Stimulated activated CD4-positive, alpha-beta T cell treated with anti-CD3 and anti-CD28 coated beads, Interleukin-15, amount 100 ng/mL, for 1 hour (primary cell): ENCODE data around the gene TRABD2B.

Experiments
- DNase-seq, 2 donors: peaks; one replicate each; pipeline ENCODE4 v3.0.0-alpha.2; 2020; ENCODE audit warnings: low read depth in 1 of 2, low spot score in 1 of 2

TRABD2B gene

DNA sequence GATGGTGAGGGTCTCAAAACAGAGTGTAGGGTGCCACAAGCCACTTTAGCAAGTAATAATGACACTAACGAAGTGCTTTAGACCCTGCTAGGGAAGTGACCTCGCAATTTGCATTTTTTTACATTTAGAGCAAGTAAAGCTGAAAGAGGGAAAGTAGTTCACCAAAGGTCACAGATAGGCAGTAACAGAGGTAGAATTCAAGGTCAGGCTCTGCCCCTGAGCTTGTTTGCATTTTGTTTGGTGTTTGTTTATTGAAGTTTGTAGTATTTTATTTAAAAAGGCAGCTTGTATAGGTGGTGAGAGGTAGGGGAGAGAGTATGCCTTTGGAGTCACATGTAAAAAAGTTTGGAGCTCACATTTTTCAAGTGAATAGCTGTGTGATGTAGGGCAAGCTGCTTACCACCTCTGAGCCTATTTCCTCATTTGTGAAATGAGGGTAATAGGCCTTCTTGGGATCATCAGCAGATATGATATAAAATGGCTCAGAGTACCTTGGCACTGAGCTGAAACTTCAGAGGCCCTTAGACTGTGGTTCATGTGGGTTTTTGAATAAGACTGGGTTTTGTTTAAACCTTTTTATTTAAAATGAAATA is 142.5 kb downstream of the TRABD2B start:
- no peak for DNase-seq

DNA sequence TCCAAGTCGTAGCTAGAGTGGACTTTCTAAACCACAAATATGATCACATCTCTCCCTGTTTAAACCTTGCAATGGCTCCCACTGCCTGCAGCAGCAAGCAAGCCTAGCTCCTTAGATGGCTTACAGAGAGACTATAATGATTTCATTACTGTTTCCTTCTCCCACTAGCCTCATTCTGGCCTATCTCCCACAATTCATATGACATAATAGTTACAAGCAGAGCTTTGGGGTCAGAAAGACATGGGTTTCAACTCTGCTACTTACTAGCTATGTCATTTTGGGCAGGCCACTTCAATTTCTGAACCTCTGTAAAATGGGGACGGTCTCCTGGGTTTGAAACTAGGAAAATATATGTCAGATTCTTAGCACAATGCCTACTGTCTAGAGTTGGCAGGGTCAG is 143.3 kb downstream of the TRABD2B start:
- no peak for DNase-seq

DNA sequence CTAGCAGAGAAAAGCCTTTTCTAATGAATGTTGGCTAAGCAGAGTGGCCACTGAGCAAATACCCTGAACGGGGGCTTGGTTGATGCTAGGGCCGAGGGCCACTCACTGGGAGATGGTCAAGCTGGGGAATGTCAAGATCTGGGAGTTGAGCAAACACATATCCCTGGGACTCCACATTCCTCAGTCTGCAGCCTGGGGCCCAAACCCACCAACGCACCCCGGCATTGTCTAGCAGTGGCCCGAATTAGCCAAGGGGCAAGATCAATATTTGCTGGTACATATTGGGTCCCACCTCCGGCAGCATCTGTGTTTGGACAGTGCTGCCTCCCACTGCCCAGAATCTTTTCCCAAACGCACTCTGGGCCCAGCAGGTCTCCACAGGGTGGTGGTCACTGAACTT is 144.1 kb downstream of the TRABD2B start:
- no peak for DNase-seq

DNA sequence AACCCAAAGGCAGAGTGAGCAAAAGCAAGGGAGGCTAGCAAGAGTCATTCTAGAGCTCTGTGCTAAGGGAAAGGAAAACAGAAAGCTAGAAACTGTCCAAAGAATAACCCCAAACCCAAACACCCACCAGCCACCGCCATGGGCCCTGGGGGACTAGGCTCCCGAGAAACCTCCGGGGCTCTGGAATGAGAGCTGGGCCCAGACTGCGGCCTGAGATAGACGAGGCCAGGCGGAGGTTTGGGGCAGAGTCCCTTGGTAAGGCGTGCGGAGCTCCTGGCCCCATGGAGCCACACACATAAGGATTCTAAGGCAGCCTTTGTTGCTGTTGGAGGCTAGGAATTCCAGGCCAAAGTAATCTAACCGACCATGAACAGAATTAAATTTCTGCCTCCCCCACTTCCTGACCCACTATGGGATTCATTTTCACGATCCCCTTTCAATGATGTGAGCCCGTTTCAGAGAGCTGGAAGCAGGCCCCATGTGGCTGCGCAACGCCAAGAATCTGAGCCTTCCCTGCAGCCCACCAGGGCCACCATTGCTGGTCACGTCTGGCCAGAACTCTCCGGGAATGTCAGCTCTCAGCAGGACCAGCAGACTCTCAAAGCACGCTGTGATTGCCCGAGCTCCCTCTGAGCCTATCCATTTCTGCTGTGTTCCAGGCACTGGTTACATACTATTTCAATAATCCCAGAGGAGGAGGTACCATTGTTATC is 145.0 kb downstream of the TRABD2B start:
- no peak for DNase-seq

DNA sequence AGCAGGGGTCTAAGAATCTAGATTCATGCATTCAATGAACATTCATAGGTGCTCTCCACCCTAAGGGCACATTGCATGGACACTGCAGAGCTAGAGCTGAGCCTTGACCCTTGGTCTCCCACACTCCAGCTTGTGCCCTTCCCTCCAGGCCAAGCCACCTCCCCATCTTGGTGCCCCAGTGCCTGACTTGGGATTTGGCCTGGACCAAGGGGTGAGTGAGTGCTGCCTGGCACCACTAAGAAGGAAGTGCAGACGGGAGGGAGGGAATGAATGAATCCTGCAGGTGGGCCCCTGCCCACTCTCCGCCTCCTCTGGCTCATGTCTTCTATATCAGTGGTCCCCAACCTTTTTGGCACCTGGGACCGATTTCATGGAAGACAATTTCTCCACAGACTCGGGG is 146.7 kb downstream of the TRABD2B start:
- DNase-seq, result no peak

DNA sequence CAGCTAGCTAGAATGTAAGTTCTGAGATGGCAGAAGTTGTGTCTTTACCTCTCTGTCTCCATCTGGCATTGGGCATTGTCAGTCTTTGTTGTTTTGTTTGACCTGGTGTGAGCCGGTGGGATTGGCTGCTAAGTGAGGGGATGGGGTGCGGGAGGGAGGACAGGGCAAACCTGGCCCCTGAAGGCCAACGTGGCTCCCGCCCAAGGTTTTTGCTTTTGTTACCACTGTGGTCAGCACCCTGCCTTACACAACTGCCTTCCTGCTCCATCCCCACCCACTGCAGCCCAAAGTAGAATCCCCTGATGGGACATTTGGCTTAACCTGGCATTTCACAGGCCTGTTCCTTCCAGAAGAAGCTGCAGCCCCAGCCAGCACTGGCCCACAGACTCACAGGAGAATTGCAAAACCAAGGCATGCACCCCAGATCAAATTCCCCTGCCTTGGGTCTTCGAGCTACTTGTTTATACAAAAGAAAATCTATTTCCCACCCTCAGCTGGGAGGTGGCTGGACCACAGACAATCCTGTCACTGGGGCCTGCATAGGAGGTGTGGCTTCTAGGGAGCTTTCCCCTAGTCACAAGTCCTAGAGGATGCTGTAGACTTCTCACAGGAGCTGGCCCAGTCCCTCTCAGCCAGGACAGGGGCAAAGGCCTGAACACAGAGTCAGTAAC is 147.5 kb downstream of the TRABD2B start:
- DNase-seq, result no peak

DNA sequence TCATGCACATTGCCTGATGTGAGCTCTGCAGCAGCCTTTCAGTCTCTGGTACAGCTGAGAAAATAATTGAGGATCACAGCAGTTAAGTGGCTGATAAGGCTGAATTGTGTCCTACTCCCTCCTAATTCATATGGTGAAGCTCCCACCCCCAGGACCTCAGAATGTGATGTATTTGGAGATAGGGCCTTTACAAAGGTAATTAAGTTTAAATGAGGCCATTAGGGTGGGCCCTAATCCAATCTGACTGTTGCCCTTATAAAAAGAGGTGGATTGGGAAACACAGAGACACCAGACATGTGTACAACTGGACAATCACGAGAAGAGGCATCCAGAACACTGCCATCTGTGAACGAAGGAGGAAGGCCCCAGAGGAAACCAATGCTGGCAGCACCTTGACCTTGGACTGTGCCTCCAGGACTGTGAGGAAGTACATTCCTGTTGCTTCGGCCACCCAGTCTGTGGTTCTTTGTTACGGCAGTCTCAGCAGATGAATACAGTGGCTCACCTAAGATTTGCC is 148.1 kb downstream of the TRABD2B start:
- DNase-seq, result no peak

DNA sequence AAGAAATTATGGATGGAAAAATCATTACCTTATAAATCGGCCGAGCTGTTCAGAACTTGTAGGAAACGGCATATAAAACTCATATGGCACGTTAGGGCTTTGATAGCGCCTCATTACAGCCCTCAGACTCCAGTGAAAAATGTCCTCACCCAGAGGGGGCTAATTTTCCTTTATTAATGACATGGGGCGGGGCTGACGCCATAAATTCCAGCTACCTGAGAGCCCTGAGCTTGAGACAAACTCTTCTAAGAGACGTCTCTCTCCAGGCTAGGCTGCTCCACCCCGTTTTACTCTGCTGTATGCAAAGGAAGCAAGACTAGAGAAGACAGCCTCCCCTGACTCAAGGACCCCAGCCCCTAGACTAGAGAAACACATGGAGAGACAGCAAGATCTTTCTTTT is 149.4 kb downstream of the TRABD2B start:
- DNase-seq, result no peak

DNA sequence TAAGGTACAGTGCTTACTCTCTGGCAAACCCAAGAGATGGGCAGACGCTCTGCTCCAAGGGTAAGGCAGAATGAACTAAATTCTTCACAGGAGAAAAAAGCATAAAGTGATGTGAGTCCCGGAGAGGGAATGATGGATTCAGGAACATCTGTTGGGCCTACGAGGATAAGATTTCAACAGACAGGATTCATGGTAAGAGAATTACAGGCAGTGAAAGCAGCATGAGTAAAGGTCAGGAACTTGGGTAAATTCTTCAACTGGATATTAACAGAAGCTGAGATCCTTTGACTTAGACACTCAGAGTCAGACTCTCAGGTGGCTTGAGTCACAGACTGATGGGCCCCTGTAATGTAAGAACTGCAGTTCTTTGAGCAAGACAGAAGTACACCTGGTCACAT is 152.6 kb downstream of the TRABD2B start:
- no peak for DNase-seq

DNA sequence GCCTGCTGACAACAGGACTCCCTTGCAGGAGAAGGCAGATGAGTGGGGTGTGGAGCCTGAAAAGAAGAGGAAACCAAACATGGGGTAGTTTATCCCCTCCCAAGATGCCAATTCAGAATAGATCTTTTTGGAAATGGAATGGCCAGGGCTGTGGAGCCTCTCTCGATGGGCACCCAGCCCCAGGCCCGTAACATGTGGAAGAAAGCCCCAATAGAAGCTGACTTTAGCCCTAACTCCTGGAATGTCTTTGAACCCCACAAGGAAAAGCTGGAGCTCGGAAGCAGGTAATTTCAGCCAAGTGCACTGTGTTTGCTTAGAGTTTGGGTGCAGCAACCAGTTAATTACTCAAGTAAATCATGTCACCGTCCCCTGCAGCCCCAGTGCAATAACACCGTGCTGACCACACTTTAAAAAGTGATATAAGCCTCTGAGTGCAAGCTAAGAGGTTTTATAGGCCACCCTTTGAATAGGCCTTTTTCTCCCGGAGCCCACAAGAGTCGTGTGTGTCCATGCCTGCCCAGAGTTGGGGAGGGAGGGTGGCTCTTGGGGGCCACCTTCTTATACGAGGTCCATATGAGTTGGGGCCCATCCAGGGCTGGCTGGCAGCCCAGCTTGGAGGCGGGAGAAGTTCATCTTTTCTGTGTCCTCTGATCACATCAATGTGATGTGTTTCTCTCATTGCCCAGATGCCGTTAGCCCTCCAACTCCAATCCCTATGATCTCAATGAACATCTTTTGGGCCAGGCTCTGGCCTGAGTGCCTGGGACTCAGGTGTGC is 153.2 kb downstream of the TRABD2B start:
- no peak for DNase-seq

DNA sequence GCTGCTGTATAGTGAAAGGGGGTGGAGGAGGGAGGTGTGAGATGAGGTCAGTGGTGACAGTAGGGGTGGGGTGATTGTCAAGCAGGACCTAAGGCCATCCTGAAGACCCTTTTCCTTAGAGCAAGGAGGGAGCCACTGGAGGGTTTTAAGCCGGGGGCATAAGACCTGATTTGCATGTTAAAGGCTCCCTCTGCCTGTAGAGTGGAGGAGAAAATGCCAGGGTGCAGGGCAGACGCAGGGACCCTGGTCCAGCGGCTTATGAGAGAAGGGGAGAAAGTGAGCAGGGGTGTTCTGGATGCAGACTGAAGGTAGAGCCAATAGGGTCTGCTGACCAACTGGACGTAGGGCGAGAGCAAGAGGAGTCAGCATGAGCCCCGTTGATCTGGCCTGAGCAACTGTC is 154.1 kb downstream of the TRABD2B start:
- no peak for DNase-seq

DNA sequence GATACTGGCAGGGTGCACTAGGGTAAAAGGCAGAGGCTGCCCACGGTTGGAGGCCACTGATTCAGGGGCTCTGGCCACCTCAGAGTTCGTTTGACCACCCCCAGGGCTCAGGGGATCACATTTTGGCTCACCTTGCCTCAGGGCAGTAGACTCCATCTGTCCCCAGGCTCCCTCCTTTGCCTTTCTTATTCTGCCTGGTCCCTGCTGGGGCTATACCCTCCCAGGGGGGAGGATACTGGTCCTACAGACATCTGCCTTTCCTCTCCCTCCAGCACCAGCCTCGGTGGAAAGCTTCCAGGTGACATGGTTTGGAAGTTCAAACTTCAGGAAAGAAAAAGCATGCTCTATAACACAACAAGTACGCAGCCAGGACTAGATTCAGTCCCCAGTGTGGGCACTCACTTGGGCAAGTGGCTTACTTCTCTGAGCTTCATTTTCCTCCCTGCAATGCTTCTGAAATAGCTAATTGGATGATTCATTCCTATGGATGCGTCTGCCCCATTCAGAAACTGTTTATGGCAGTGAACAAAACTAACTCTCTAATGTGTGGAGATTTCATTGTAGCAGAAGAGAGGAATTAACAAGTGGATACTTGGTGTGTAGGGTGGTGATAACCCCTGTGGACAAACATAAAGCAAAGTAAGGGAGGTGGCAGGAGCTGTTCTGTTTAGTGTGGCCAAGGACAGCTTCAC is 154.8 kb downstream of the TRABD2B start:
- DNase-seq, result no peak

DNA sequence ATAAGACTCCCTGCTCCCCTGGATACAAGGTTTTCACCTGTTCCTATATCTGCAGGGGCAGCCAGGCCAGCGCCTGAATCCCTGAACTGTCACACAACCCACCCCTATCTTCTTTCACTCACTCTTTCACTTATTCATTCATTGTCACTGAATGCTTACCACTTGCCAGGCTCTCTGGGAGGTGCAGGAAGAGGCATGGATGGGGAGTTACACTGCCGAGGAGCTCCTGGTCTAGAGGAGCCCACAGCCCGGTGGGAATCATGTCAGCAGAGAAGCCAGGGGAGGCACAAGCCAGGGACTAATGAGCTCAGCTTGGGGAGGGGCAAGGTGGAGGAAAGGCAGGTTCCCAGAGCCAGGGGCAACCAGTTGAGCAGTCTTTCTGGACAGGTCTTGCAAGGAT is 155.8 kb downstream of the TRABD2B start:
- no peak for DNase-seq

DNA sequence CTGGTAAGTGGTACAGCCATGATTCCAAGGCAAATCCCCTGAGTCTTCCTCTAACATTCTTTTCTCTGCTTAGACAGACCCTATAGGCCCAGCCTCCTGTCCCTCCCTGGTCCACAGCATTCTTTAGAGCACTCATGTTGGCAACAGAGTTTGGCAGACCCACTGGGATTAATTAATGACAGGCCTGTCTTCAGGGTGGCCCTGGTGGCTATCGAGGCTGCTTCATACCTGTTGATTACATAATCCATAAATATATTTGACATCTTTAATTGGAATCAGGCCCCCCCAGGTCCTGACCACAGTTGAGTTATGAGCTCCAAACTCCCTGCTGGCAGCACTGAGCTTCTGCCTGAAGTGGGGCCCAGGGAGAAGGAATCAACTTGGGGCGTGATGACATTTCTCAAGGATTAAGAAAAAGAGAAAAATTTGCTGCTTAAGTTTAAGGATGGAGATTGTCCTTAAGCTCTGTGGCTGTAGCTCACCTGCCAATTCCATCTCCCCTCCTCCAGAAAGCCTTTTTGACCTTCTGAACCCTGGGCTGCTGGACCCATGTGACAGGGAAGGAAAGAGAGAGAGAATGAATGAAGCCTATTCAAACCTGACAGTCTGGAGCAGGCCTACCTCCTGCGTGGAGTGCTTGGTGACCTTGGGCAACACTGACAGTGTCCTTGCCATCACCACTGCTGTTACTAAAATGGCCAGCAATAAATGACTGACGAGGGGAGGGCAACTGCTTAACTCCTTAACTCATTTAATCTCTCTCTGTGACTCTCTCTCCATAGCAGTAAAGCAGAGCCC is 156.6 kb downstream of the TRABD2B start:
- no peak for DNase-seq

DNA sequence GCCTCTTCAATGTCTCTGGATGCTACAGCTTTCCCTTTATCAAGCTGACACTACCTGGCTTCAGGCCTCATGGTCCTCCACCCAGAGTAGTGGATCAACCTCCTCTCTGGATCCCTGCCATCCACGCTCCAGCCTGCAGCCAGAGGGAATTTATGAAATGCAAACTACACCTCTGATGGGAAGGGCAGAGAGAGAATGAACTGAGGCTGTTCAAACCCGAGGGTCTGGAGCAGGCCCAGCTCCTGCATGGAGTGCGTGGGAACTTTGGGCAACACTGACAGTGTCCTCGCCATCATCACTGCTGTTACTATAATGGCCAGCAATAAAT is 157.8 kb downstream of the TRABD2B start:
- no peak for DNase-seq

DNA sequence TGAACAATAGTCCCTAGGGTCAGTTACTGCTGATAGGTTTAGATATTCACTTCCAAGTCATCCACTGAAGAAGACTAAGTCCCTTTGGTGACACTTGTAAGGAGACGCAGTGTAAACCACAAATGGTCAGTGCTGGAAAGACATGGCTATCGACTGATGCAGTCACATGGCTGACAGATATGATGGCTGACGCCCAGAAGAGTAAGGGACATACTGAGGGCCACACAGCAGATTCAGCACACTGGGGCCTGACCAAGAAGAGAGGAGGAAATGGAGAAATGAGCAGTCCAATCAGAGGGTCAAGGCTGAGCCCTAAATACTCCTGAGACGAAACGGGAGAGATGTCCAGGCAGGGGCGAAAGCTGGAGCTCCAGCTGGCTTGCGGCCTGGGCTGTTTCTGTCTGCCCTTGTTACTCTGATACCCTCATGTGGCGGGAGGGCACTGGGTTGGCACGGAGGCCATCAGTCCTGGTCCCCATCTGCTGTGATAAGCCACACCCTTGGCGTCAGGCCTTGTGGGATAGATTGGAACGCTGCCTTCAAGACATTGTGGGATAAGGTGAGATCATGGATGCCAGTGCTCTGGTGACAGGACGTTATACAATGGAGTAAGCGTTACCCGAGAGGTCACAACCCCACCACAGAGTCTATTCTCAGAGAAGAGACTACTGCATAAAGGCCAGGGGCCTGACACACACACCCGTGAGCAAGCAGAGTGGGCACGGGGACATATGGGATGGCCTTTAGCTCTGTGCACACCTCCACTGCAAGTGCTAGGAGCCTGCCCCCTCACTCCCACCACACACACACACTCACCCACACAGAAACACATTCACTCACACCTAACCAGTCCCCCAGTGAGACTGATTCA is 158.4 kb downstream of the TRABD2B start:
- no peak for DNase-seq

DNA sequence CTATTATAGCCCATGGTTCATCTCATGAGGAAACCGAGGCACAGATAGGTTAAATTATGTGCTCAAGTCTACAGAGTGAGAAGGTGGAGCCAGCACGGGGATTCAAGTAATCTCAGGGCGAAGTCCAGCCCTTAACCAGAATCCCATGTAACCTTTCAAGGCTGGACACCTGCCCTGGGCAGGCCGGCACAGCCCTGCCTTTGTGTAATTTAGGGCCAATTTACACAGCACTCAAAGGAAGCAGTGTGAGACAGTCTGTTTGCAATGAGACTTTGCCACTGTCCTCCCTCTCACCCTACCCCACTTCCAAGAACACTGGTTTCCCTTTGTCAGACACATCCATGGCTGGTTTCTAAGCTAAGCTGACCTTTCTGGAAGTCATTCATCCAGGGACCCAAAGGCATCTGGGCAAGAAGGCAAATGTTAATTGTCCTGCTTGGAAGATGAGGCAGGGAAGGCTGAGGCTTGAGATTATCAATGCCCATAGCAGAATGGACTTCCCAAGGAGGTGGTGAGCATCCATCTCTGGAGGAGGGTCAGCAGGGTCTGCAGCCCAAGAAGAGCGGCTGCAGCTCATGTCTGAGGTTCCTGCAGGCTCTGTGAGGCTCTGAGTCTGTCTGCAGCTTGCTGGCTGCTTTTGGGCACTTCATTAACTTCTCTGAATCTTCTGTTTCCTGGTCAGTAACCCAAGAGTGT is 159.2 kb downstream of the TRABD2B start:
- no peak for DNase-seq

DNA sequence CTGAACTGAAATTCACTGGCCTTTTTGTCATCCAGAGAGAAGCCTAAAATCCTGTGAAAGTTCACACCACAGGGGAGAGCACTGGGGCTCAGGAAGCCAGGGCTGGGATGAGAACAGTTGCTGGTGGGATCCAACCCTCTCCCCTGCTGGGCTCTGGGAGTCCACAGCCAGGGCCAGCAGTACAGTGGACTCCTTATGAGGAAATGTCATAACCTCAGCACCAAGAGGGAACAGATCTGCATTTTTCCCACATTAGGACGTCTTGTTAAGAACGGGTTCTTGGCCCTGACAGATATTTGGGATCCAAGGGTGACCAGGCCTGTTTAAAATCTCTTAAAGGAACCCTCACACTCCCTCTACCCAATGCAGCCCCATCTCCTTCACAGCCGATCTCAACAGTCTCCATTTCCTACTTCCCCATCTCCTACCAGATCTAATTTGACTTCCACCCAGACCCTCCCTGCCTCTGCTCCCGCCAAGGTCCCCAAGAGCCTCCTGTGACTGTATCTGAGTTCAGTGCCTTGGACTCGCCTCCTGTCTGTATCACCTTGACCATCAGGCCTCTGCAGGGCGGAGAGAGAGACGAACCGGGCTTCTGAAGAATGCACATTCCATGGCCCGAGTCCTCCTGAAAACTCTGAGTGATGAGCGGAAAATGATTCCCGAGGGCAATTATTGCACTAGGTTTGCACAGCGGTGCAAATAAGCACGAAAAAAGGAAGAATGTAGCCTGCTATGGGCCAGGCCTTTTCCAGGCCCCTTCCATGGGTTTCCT is 159.9 kb downstream of the TRABD2B start:
- no peak for DNase-seq
